CD4-positive, alpha-beta T cell treated with Interleukin-15 for 4 hours (primary cell): ENCODE data around the gene TUBGCP2.

Experiments used
- DNase-seq: peaks from one replicate; pipeline ENCODE4 v3.0.0-alpha.2; 2020; ENCODE audit warnings: low spot score

TUBGCP2 gene

GRCh38 chr10:133341983-133342382 lies 33.3 kb upstream of the TUBGCP2 start:
- no peak for DNase-seq

- no peak for DNase-seq
Measured at GRCh38 chr10:133339708-133340380, 31.2 kb upstream of the TUBGCP2 start.

DNA sequence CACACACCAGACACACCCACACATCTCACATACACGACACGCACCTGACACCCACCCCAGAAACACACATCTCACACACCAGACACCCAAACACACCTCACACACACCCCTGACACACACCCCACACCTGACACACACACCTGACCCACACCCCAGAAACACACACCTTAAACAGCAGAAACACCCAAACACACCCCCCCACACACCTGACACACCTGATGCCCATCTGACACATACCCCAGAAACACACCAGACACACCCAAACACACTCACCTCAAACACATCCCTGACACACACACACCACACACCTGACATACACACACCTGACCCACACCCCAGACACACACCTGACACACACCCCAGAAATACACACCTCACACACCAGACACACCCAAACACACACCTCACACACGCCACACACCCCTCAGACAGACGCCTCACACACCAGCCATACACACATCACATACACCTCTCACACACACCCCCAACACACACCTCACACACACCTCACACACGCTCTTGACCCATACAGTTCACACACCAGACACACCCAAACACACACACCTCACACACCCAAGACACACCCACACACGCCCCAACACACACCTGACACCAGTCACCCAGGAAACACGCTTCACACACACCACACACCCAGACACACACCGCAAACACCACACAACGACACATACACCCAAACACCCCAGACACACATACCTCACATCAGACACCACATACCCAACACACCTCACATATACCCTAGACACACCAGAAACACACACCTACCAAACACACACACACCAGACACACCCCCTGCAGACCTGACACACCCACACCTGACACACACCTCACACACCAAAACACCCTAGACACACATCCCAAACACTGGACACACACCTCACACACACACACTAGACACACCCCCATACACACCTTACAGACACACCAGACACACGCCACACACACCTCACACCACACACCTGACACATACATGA lies 29.7 kb upstream of the TUBGCP2 start:
- no peak for DNase-seq

DNA sequence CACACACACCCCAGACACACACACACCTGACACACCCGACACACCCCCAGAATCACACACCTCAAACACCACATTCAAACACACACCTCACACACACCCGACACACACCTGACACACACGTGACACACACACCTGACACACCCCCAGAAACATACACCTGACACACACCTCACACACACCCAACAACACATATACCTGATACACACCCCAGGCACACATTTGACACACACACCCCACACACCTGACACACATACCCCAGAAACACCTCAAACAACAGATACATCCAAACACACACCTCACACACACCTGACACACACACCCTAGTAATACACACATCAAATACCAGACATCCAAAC lies 28.7 kb upstream of the TUBGCP2 start:
- DNase-seq = no peak

GRCh38 chr10:133336577-133337369 lies 28.1 kb upstream of the TUBGCP2 start, which contains the start of gene CALY:
TSS of gene CALY (minus strand) at chr10:133336896. CDS start at chr10:133328989, 7,907 bp downstream.
- peak; percentile 82 for DNase-seq

- DNase-seq = no peak
Measured at GRCh38 chr10:133336118-133336576, 27.5 kb upstream of the TUBGCP2 start.

DNA sequence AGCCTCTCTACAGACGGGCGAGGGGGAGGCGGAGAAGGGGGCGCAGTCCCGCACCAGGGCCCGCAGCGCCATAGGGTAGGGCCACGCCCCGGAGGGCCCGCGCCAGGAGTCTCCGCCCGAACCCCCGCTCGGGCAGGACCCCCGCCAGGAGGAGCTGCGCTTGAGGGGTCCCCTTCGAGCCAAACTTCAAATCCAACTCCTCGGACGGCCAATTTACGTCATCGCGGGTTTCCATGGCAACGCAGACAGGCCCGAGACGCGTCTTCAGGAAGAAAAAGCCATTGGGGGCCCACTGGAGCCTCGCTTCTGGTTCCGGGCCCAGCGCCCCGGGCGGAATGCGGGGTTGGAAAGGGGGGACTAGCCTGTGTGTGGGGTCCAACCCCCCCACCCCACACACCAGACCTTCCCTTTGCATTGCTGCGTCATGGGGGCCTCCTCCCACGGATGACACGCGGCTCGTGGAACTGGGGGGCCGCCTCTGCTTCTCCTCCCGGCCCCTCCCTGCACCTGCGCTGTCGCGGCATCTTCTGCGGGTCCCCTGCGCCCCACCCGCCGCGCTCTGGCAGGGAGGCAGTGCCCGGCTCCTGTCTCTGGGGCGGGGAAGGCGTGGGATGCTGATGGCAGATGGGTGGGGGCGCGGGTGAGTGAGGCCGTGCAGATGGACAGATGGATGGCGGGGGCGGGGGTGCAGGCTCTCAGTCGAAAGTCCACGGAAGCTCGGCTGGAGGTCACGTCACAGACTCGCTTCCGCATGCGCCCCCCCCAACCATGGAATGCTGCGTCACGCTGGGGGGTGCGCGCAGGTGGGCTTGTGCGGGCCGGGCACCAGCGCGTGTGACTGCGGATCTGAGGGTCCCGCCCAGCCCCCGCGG lies 26.8 kb upstream of the TUBGCP2 start:
- peak; percentile 72 for DNase-seq

GRCh38 chr10:133334503-133335245 lies 26.0 kb upstream of the TUBGCP2 start:
- no peak for DNase-seq

DNA sequence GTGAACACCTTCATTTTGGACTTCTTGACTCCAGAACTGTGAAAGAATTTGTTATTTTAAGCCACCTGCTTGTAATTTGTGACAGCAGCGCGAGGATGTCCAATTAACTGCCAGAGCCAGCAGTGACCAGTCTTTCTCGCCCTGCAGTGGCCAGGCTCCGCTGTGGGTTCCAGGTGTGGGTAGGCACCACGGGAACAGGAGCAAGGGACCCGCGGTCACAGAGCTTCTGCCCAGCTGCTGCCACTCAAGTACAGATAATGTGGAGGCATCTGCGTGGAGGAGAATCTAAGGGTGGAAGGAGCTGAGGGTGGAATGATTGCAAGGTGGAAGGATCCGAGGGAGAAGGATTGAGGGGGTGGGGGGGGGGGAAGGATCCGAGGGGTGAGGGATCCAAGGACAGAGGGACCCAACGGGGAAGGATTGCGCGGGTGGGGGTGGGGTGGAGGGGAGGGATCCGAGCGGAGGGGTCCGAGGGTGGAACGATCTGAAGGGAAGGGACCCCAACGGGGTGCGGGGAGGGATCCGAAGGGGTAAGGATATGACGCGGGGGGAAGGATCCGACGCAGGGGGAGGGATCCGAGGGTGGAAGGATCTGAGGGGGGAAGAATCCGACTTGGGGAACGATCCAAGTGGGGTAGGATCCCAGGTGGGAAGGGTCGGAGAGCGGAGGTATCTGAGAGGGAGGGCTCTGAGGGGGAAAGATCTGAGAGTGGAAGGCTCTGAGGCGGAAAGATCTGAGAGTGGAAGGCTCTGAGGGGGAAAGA lies 24.4 kb upstream of the TUBGCP2 start:
- no peak for DNase-seq

GRCh38 chr10:133329491-133330202 lies 21.0 kb upstream of the TUBGCP2 start:
- DNase-seq = peak; percentile 88

DNA sequence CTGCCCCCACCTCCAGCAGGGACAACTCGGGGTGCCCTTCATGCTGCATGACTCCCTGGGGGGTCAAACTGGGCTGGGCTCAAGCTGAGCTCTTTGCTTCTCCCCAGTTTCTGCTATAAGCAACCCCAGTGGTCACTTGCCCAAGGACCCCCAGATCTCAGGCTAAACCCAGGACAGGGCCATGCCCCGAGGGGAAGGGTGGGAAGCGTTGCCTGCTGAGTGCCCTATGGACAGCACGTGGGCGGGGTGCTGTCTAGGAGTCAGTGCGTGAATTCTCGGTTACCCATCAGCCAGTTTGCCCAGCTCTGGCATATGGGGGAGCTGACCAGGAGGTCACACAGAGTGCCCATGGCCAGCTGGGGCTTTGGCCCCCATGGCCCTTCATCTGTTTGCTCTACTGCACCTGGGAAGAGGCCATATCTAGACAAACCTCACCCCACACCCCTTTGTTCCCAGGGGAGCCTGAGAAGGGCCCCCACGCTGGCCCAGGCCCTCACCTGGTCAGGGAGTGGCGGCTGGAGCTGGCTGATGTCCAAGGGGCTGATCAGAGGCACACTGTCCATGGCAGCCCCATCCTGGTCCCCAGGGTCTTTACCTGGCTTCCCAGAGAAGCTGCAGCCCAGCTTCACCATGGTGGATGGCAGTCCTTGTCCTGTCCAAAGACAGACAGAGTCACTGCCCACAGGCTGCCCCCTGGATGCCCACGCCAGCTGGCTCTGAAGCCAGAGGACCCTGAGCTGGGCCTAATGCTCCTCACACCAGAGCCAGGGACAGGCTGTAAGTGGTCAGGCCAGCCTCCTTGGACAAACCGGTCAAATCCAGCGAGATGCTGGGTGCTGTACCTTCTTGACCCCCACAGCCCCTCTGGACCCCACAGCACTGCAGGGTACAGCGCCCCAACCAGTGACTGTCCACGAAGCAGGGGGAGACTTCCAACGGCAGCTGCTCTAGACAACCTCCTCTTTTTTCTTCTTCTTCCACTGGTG lies 20.0 kb upstream of the TUBGCP2 start:
- no peak for DNase-seq

DNA sequence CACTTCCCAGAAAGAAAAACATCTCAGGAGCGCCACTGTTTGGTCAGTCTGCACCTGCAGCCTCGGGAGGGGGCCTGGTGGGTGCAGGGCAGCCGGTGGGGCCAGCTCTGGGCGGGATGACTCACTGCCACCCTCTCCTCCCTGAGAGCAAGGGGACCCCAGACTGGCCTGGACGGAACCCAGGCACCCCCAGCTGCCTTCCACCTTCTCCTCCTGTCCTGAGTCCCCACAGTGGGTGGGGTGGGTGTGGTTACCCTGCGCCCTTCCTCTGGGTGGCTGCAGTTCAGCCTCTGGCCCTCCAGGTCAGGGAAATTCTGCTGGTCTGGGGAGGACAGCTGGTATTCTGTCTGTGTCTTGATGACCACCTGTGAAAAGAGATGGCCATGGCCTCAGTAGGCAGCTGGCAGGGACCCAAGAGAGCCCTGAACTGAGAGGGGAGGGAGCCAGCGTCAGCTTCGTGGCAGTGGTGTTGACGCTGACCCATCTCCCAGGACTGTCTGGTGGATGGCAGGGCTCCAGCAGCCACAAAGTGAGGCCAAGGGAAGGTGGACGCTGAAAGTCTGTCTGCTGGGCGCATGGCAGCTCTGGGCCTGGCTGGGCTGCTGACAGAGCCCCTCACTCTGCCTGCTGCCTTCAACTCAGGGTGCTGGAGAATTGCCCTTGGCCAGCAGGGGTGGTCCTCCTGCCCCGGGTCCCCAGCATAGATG lies 19.1 kb upstream of the TUBGCP2 start:
- DNase-seq = no peak

GRCh38 chr10:133326745-133327650 lies 18.3 kb upstream of the TUBGCP2 start:
- no peak for DNase-seq

DNA sequence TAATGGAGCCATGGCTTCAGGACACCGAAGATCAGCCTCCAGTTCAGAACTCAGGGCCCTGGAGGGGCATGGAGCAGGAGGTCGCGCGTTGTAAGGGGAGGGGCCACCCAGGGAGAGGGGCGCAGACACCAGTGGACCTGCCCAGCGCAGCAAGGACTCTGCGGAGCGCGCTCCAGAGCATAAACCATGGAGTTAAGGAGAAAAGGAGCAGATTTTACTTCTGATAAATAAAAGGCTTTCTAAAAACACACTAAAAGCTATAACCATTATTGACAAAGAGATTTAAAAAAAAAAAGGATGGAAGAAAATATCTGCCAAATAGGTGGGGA lies 17.5 kb upstream of the TUBGCP2 start:
- no peak for DNase-seq

- no peak for DNase-seq
Measured at GRCh38 chr10:133325440-133326222, 17.0 kb upstream of the TUBGCP2 start.
